Measurements from ENCODE around the gene HCCS. TPM values are rescaled to one million over a fixed set of nuclear protein-coding genes. Genes with fewer than 3 reads are reported as not detected.

Gene HCCS
- total and polyA plus RNA-seq, 2 of the 8 experiments (the other 6 are each of a cell fraction or from before 2014, with no cell fraction given): 11.9 to 29.9 TPM

DNA sequence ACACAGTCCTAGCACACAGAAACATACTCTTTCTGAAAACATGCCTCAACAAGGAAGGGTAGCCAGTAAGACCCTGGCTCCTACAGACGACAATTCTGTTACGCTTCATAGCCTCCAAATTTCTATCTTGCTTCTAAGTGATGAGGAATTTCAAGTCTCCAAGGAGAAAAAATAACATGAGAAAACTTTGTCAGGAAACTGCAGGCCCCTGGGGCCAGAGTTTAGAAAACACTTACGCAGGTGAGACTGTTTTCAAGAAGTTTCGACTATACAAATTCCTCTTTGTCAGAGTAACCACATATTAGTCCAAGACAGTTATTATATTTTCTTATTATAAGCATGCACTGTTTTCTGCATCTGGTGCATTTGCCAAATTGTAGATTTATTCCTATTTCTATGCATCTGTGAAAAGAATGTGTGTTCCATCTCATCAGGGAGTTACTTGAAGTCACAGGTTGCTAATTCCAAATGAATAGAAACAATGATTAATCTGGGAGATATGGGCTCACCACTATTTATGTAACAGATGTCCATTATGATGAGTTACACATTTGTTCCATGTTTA, 30.3 kb upstream of the HCCS start:
- Histone ChIP-seq H2BK15ac (ENCODE audit: low read length) (no peak overlapping the region), H4K8ac (ENCODE audit: extremely low read depth, insufficient read depth, low read length) (no peak overlapping the region), H2BK12ac (ENCODE audit: low read depth, low read length) (no peak overlapping the region), H4K5ac (ENCODE audit: insufficient read length, low read depth, low read length) (no peak overlapping the region), H2BK120ac (replicated peaks; ENCODE audit: low read depth, low read length) (no peak overlapping the region), H3K27ac (ENCODE audit: low read depth, low read length) (no peak overlapping the region), H3K4me1 (replicated peaks in 1 of 4; ENCODE audit: control insufficient read depth in 3 of 4, insufficient read depth in 4 of 4, low read length in 3 of 4) (no peaks in the 10 kb centered on the region), H3K9ac (replicated peaks in 1 of 4; ENCODE audit: extremely low read depth in 1 of 4, low read depth in 3 of 4, low read length in 3 of 4) (no peak overlapping the region), H2BK20ac (ENCODE audit: low read length) (no peak overlapping the region), H2BK5ac (ENCODE audit: low read depth, low read length) (no peak overlapping the region), H3K79me2 (ENCODE audit: control insufficient read depth in 1 of 2, insufficient read depth in 2 of 2, low read length in 2 of 2) (no peaks in the 10 kb centered on the region), H3K4me3 (ENCODE audit: extremely low read depth in 1 of 4, insufficient read depth in 2 of 4, low read depth in 3 of 4, low read length in 4 of 4) (no peak overlapping the region), H3K79me1 (ENCODE audit: low read depth, low read length) (no peaks in the 10 kb centered on the region), H4K20me1 (replicated peaks in 1 of 2; ENCODE audit: control insufficient read depth in 1 of 2, insufficient read depth in 2 of 2, low read length in 2 of 2) (no peaks in the 10 kb centered on the region), H4K91ac (replicated peaks; ENCODE audit: insufficient read length, low read length) (no peak overlapping the region), H3K56ac (replicated peaks; ENCODE audit: insufficient read length, low read depth, low read length) (no peak overlapping the region), H3K18ac (ENCODE audit: extremely low read depth, low read length) (no peak overlapping the region), H3K23ac (ENCODE audit: insufficient read length) (no peak overlapping the region), H3K36me3 (ENCODE audit: control insufficient read depth in 2 of 4, insufficient read depth in 4 of 4, low read length in 3 of 4) (no peaks in the 10 kb centered on the region), H3K4ac (replicated peaks; ENCODE audit: insufficient read length, low read depth, low read length) (no peak overlapping the region), H3K27me3 (replicated peaks in 1 of 4; ENCODE audit: control insufficient read depth in 3 of 4, extremely low read depth in 1 of 4, insufficient read depth in 3 of 4, low read length in 3 of 4) (no peaks in the 10 kb centered on the region), H2AFZ (ENCODE audit: low read length) (no peak overlapping the region), H3K23me2 (ENCODE audit: low read depth, low read length) (no peaks in the 10 kb centered on the region; the same call in 1 of the 2 replicates), H3K14ac (ENCODE audit: insufficient read length) (no peak overlapping the region), H2AK5ac (ENCODE audit: low read depth, low read length) (no peak overlapping the region), H3K4me2 (ENCODE audit: insufficient read depth in 1 of 2, low read depth in 2 of 2, low read length in 2 of 2) (no peak overlapping the region), H3K9me3 (ENCODE audit: insufficient read depth in 2 of 2, low read depth in 1 of 2, low read length in 1 of 2) (no peaks in the 10 kb centered on the region)
- WGBS, 2 experiments (ENCODE audit: extremely low coverage in 1 of 2, insufficient coverage in 1 of 2, insufficient read length in 1 of 2, insufficient replicate concordance in 2 of 2, low coverage in 1 of 2, low lambda C conversion rate in 2 of 2, missing lambda C conversion rate in 1 of 2): 87% methylated on average over 3 of the region's 4 CpGs; no CpG with 5 or more reads in 1 of the 2 experiments
- FAIRE-seq: no peak
- CTCF ChIA-PET (ENCODE audit: partially characterized antibody): no interaction called here
- POLR2A ChIA-PET (ENCODE audit: partially characterized antibody): no interaction called here
- no peak for DNase-seq (ENCODE audit: low read depth in 1 of 2, low spot score in 2 of 2)
- TF ChIP-seq SIX5 (IDR thresholded peaks at IDR 0.05; ENCODE audit: low read depth, low read length) (no peak), SP4 (IDR thresholded peaks at IDR 0.05; ENCODE audit: low read length) (no peak), EZH2 (IDR thresholded peaks at IDR 0.05; ENCODE audit: low read depth, low read length, severe bottlenecking) (no peak), MAFK (IDR thresholded peaks at IDR 0.05; ENCODE audit: low read depth, low read length) (no peak), FOSL1 (IDR thresholded peaks at IDR 0.05; ENCODE audit: insufficient read depth, low read depth, low read length) (no peak)

Data from H1 (cell line).